CD4-positive, alpha-beta T cell treated with Interferon gamma for 1 hour (primary cell): Measurements from ENCODE around the gene TMEM117.

Experiments
- DNase-seq: peaks from one replicate; pipeline ENCODE4 v3.0.0-alpha.2; 2020

Gene TMEM117

DNA sequence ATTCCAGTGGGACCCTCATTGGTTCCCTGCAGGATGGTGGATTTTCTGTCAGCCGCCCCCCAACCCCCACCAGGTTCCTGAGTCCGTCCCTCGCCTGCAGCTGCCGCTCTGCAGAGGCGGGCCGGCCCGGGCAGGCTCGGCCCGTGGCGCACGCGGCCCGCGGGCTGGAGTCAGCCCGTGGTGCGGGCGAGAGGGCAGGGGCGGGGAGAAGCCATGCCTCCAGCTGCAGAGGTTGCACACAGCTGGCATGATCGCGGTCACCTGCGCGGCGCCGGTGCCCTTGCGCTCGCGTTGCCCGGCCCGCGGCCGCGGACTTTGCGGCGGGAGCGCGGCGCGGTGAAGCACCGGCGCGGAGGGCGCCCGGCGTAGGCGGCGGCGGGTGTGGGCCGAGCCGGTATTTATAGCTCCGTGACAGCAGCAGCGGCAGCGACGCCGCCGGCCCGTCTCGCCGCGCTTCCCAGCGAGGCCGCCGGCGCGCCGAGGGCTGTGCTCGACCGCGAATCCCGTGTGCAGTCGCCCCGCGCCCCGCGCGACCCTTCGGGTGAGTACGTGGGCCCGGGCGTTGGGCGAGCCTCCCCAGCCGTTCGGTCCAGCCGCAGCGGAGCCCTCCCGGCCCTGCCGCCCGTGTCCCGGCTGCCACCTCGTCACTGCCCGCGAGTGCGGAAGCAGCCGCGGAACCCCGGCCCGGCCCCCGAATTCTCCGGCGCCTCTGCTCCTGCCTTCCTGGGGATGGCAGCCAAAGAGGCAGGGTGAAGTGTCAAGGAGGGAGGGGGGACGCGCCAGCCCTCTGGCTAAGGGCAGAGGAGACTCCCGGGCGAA is at the start of gene TMEM117:
TMEM117 (plus strand) TSS at position 426 of the 819 bp plus-strand sequence.
- peak; percentile 47 for DNase-seq

GRCh38 chr12:43786899-43787693 is 48.8 kb upstream of the TMEM117 start:
- no peak for DNase-seq

- DNase-seq = no peak
These were observed 45.9 kb upstream of the TMEM117 start for GRCh38 chr12:43789941-43790340.

- no peak for DNase-seq
These were observed 40.1 kb upstream of the TMEM117 start for GRCh38 chr12:43795716-43796280.

DNA sequence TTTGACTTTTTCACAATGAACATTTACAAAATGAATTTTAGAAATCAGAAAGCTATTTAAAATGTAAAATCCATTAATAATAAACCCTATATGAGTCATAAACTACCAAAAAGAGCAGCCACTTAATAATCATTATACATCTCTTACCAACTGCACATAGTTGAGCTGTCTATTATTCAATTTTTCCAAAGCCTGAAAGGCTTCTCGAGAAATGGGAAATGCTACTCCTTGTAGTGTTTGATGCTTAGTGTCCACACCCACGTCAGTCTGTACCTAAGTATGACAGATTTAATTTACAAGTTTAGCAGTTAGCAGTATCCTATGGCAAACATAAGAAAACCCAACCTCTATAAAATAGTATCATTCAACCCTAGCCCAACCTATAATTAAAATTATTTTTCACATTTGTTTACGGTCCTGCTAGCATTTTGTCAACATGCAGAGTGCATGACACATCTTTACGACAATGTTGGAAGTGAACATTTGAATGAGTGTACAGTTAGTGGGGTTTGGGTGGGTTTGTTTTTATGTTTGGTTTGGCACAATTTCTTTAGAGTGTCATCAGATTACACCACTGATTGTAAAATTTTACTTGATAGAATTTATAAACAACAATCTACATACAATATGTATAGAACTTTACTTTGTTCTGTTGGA is 38.2 kb upstream of the TMEM117 start:
- DNase-seq = no peak

DNA sequence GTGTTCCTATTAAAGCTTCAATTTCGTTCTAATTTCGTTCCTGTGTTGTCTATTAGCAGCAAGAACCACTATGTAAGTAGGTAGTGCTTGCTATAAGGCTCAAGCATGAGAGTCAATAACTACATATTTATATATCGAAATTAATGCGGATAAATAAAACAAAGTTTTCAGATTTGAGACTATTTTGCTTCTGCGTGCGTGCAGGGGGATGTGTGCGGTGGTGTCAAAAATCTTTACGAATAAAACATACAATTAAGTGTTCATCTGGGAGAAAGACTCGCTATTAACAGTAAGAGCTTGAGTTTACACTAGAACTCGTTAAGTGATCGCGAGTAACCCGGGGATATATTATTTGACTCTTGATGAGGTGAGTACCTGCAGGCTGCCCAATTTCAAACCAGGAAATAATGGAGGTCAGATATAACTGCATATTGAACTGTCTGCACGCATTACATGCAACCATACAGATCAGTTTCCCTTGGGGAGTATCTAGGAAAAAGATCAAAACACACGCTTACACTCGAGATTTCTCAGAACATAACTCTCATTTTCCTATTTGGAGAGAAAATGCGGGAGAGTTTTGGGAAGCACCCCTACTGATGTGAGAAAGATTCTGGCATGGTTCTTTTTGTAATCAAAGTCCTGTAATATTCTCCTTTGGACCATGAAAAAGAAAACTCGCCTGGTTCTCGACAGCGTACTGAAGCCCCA is 30.6 kb upstream of the TMEM117 start:
- no peak for DNase-seq

DNA sequence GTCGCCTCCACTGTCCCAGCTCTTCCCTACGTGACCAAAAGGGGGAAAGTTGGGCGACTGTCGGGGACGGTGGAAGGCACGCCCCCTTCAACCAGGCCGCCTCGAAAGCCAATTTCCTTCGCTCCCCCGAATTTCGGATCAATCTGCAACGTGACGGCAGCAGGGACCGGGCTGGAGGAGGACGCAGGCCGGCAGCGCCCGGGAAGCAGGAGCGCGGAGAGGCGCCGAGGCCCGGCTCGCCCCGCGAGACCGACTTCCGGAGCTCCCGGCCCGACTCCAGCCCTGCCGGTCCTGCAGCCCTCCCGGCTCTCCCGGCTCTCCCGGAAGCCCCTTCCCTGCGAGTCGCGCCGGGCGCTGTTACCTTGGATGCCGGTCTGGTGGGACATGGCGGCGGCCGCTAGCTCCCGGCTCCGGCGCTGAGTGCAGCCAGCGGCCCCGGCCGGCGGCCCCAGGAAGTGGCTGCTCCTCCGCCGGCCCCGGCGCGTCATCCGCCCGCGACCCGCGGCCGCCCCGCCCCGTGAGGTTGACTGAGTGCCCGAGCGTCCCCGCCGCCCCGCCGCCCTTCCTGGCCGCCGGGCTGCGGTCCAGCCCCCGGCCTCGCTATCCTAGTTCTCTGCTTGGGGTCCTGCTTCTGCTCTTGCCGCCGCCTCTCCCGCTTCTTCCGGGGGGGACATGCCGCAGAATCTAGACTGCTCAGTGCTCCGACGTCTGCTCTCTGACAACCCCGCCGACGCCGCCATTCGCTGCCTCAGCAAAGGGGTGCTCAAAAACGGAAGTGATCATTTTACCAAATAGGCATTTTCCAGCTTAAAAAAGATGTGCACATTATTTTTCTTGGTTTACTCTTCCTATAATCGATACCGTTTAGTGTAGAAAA is 29.8 kb upstream of the TMEM117 start, which contains the start of gene TWF1:
TWF1 (minus strand) TSS at position 458 of the 877 bp plus-strand sequence; CDS start at position 386, 72 bp downstream.
- DNase-seq = peak; percentile 82

- no peak for DNase-seq
These were observed 29.2 kb upstream of the TMEM117 start for GRCh38 chr12:43806737-43807072.

DNA sequence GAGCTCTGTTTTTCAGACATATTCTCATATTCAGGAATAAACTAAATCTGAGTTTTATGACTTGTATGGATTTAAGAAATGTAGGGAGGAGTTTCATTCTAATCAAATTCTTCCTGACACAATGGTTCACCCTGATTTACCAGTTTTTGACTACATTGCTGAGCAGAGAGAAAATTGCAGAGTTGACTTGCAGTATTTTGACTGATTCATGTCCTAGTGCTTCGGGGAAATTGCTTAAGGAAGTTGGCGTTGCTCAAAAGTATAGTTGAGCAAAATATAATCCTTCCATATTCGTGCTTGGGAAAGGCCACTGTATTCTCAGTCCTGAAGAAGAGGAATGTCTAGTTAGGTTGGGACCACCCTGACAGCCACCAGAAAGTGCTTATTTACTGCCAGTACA is 28.5 kb upstream of the TMEM117 start:
- DNase-seq = no peak

- DNase-seq = no peak
These were observed 23.8 kb upstream of the TMEM117 start for GRCh38 chr12:43812057-43812456.

DNA sequence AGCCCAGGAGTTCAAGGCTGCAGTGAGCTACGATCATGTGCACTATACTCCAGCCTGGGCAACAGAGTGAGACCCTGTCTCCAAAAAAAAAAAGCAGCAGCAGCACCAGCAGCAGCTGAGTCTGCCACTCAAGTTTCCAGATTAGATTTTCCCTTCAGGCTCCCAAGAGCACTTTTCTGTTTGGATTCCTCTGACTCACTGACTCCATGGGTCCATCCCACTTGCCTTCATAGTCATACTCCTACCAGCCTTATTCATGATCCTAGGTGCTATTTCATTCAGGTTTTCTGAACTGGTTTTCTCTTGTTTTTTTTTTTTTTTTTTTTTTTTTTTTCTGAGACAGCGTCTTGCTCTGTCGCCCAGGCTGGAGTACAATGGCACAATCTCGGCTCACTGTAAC is 23.0 kb upstream of the TMEM117 start:
- DNase-seq = no peak

DNA sequence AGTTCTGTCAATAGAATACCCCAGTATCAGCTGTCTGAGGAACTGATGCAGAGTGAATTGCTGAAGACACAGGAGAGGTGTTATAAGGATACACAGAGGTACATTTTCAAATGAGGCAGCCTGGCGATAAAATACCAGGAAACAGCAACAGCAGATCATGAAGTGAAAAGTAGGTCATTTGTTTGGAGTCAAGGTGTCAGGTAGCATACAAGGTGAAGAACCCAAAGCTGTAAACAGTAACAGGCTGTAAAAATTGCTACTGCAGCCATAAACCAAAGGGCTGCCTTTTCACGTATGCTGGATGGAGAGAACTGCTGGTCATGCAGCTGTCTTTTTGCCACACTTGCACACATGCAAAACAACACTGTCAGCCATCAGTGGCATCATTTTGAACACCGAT is 20.5 kb upstream of the TMEM117 start:
- DNase-seq = no peak

DNA sequence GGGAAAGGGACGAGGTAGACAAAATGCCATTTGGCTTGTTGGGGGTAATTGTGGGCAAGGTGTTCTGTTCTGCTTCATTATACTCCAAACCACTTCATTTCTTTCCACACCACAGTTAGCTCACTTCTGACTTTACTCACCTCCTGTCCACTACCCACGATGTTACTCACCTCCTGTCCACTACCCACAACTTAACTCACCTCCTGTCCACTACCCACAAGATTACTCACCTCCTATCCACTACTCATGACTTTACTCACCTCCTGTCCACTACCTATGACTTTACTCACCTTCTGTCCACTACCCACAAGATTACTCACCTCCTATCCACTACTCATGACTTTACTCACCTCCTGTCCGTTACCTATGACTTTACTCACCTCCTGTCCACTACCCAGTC is 19.7 kb upstream of the TMEM117 start:
- no peak for DNase-seq

- DNase-seq = no peak
These were observed 11.6 kb upstream of the TMEM117 start for GRCh38 chr12:43824207-43824775.

GRCh38 chr12:43826681-43827080 is 9.2 kb upstream of the TMEM117 start:
- no peak for DNase-seq

GRCh38 chr12:43827093-43827492 is 8.8 kb upstream of the TMEM117 start:
- DNase-seq = no peak

- no peak for DNase-seq
These were observed 3.3 kb upstream of the TMEM117 start for GRCh38 chr12:43832463-43833168.

- no peak for DNase-seq
These were observed 621 bp upstream of the TMEM117 start for GRCh38 chr12:43835264-43835655.

GRCh38 chr12:43836475-43836989 is 651 bp downstream of the TMEM117 start:
- DNase-seq = no peak

GRCh38 chr12:43840338-43840737 is 4.5 kb downstream of the TMEM117 start:
- DNase-seq = no peak
